ENCODE data around the gene ARHGAP26.

The ARHGAP26 gene

GRCh38 chr5:142969624-142970439 is 199.7 kb downstream of the ARHGAP26 start:
- TF ChIP-seq REST (IDR thresholded peaks at IDR 0.05; ENCODE audit: insufficient read depth in 1 of 2, low read depth in 2 of 2, low read length in 2 of 2): no peak
- TF ChIP-seq TAF1 (IDR thresholded peaks at IDR 0.05; ENCODE audit: borderline replicate concordance, insufficient read depth, low read length): no peak
- TF ChIP-seq POLR2AphosphoS5 (IDR thresholded peaks at IDR 0.05; ENCODE audit: low read depth, low read length): no peak
- TF ChIP-seq FOXP2 (optimal IDR thresholded peaks at IDR 0.05; ENCODE audit: borderline replicate concordance, extremely low read depth, extremely low read length, insufficient read depth): no peak
- TF ChIP-seq SIN3A (IDR thresholded peaks at IDR 0.05; ENCODE audit: borderline replicate concordance, insufficient read depth, low read length): no peak

- TF ChIP-seq SIN3A (IDR thresholded peaks at IDR 0.05; ENCODE audit: borderline replicate concordance, insufficient read depth, low read length) (no peak), FOXP2 (optimal IDR thresholded peaks at IDR 0.05; ENCODE audit: borderline replicate concordance, extremely low read depth, extremely low read length, insufficient read depth) (no peak), REST (IDR thresholded peaks at IDR 0.05; ENCODE audit: insufficient read depth in 1 of 2, low read depth in 2 of 2, low read length in 2 of 2) (no peak), TAF1 (IDR thresholded peaks at IDR 0.05; ENCODE audit: borderline replicate concordance, insufficient read depth, low read length) (no peak), POLR2AphosphoS5 (IDR thresholded peaks at IDR 0.05; ENCODE audit: low read depth, low read length) (no peak)
Observed at GRCh38 chr5:142970440-142971030, 200.4 kb downstream of the ARHGAP26 start.

GRCh38 chr5:142971303-142972013 is 201.3 kb downstream of the ARHGAP26 start:
- TF ChIP-seq FOXP2 (optimal IDR thresholded peaks at IDR 0.05; ENCODE audit: borderline replicate concordance, extremely low read depth, extremely low read length, insufficient read depth) (no peak), TAF1 (IDR thresholded peaks at IDR 0.05; ENCODE audit: borderline replicate concordance, insufficient read depth, low read length) (no peak), REST (IDR thresholded peaks at IDR 0.05; ENCODE audit: insufficient read depth in 1 of 2, low read depth in 2 of 2, low read length in 2 of 2) (no peak), POLR2AphosphoS5 (IDR thresholded peaks at IDR 0.05; ENCODE audit: low read depth, low read length) (no peak), SIN3A (IDR thresholded peaks at IDR 0.05; ENCODE audit: borderline replicate concordance, insufficient read depth, low read length) (no peak)

GRCh38 chr5:142972064-142972570 is 201.9 kb downstream of the ARHGAP26 start:
- no peak for TF ChIP-seq REST (IDR thresholded peaks at IDR 0.05; ENCODE audit: insufficient read depth in 1 of 2, low read depth in 2 of 2, low read length in 2 of 2)
- no peak for TF ChIP-seq POLR2AphosphoS5 (IDR thresholded peaks at IDR 0.05; ENCODE audit: low read depth, low read length)
- TF ChIP-seq SIN3A (IDR thresholded peaks at IDR 0.05; ENCODE audit: borderline replicate concordance, insufficient read depth, low read length): no peak
- no peak for TF ChIP-seq FOXP2 (optimal IDR thresholded peaks at IDR 0.05; ENCODE audit: borderline replicate concordance, extremely low read depth, extremely low read length, insufficient read depth)
- no peak for TF ChIP-seq TAF1 (IDR thresholded peaks at IDR 0.05; ENCODE audit: borderline replicate concordance, insufficient read depth, low read length)

Data from PFSK-1 (cell line).